CD1c-positive myeloid dendritic cell (primary cell): Measurements from ENCODE around the gene EEF1A2.

Experiments
- DNase-seq: peaks from one replicate; pipeline ENCODE4 v3.0.0-alpha.2; 2016; ENCODE audit errors: extremely low spot score

Gene EEF1A2

GRCh38 chr20:63452341-63452740 lies 46.5 kb downstream of the EEF1A2 start:
- DNase-seq = no peak

GRCh38 chr20:63451821-63452220 lies 47.1 kb downstream of the EEF1A2 start:
- DNase-seq = no peak

- no peak for DNase-seq
Observed at GRCh38 chr20:63449796-63450730, 48.8 kb downstream of the EEF1A2 start.

DNA sequence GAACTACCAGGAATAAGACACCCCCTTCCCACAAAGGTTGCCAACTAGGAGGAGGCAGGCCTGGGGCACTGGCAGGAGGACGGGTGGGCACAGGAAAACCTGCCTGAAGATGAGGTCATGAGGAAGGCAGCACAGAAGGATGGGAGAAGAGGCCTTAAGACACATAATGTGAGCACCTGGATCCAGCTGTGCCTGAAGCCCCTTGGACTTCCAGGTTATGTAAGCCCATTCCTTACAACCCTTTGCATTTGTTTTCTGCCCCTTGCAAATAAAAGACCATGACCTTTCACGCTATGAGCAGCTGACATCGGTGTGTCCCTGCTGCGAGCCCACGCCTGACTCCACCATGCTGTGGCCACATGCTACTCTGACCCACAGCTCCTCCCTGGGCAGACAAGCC lies 49.9 kb downstream of the EEF1A2 start:
- DNase-seq = no peak

DNA sequence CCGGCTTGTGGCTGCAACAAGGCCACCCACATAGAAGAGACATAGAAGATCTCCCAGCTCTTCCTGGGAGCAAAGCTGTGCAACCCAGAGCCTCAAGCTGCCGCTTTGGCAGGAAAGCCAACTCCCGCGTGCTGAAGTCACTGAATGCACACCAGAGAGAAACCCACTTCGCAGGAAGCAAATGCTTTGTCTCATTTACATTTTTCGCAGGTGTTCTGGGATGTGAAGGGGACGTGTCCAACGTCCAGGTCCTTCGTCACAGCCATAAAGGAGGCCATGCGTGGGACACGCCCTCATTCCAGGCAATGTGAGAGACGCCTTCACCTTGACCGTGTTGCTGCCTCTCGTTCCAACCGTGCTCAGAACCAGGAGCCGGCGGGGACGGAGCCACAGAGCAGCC lies 50.9 kb downstream of the EEF1A2 start:
- DNase-seq = no peak

DNA sequence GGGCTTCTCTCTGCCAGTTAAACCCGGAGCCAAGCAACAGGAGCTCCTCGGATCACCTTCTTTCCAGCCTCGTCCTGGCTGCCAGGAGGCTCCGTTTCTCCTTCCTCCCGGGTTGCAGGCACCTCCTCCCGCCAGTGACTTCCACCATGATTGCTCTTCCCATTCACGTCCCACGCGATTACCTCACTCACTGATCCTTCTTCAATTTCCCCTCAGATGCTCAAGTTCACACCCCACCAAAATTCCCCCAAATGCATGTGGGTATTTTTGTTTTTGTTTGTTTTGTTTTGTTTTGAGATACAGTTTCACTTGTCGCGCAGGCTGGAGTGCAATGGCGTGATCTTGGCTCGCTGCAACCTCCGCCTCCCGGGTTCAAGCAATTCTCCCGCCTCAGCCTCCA lies 51.6 kb downstream of the EEF1A2 start:
- DNase-seq = no peak

- no peak for DNase-seq
Observed at GRCh38 chr20:63446216-63447024, 52.5 kb downstream of the EEF1A2 start.

DNA sequence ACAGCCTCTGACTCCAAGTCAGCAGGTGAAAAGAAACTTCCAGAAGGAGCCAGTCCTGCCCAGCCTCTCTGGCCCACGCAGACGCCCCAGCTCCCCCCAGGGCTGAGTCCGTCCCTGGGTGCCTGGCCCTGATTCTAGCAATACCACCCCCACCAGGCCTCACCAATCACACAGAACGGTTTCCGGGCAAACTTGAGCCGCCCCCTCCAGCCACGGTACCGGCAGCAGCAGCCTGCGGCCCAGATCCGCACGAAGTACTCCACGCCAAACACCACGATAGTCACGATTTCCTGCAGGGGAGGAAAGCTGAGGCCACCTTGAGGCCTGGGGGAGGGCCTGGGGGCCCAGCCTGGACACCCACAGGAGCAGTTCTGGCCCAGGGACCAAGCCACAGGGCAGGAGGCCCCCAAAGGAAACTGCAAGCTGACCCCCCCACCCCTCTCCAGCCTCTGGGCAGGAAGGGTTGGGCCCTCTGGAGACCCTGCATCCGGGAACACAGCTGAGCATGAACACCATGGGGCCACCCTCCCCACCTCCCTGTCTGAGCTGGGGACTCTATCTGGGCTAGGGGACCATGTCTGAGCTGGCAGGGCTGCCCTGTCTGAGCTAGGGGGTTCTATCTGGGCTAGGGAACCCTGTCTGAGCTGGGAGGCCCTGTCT lies 53.7 kb downstream of the EEF1A2 start:
- DNase-seq = no peak

GRCh38 chr20:63444548-63444947 lies 54.3 kb downstream of the EEF1A2 start:
- no peak for DNase-seq

DNA sequence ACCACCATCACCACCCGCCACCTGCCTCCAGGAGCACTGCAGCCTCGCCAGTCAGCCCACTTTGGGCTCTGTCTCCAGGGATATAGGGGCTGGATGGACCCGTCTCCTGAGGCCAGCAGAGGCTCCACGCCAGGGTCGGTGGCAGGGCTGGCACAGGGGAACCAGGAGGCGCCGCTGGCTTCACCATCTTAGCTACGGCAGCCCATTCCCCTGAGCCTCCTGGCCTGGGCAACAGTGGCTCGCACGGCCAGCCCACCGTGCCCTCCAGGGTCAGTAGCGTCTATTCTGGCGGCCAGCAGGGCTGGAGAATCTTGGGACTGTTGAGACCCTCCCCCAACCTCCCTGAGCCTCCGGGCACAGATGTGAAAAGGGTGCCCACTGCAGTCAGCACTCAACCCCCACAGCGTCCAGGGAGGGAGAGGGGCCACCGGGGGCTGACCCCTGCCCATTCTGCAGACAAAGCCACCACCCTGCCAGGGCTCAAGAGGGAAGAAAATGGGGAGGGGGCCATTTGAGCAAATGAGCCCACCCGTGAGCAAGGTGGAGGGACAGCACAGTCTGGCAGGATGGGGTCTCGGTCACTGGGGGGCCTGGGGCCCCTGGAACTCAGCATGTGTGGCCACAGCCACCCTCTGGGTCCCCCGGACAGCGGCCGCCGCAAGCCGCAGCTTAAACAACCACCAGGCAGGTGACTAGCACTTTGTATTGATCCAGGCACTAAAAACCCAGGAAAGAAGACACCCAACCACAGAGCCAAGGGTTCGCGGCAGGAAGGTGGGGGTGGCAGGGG lies 55.1 kb downstream of the EEF1A2 start:
- DNase-seq = no peak

DNA sequence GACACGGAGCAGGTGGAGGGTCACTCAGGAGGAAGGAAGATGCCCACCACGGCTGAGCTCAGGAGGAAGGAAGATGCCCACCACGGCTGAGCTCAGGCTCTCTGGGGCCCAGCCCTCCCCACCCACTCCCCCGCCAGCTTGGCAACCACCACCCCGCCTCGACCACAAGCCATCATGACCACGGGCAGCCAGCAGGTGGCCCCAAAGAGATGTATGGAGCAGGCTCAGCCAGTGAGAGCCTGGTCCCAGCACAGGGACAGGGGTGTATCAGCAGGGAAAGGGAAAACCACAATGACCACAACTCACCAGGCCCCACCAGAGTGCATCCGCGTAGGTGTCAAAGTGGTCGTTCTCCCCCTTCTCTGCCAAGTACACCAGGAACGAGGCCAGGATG lies 56.8 kb downstream of the EEF1A2 start:
- DNase-seq = peak; percentile 51

GRCh38 chr20:63441136-63442099 lies 57.5 kb downstream of the EEF1A2 start:
- peak; percentile 21 for DNase-seq

DNA sequence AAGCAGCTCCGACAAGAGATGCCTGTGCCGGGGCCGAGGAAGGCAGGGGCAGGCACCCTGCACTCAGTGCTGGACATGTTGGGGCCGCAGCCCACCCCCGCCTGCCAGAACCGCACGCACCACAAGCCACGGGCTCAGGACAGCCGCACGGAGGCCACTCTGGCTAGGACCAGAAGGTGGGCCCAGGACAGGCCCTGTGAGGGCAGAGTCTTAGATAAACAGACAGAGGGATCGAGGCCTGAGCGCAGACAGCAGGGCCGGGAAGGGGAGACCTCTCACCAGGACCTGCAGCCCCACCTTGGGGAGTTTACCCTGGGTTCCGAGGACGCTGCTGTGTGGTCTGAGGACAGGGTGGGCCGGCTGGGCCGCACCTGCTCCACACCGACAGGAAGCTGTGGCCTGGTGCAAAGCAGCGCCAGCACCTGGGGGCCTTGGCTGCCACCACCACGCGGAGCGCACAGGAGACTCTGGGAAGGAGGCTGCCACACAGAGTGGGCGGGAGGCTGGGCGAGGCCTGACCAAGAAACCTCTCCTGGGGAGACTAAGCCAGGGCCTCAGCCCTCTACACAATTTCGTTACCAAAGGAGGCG lies 58.4 kb downstream of the EEF1A2 start:
- no peak for DNase-seq

- DNase-seq = no peak
Observed at GRCh38 chr20:63439866-63440265, 59.0 kb downstream of the EEF1A2 start.

GRCh38 chr20:63438121-63438520 lies 60.8 kb downstream of the EEF1A2 start:
- no peak for DNase-seq
